ENCODE measurements around the gene BRF1. TPM values are rescaled to one million over a fixed set of nuclear protein-coding genes. Genes with fewer than 3 reads are reported as not detected.

Gene BRF1
- polyA plus RNA-seq, 1 donor, result 37.6 TPM

DNA sequence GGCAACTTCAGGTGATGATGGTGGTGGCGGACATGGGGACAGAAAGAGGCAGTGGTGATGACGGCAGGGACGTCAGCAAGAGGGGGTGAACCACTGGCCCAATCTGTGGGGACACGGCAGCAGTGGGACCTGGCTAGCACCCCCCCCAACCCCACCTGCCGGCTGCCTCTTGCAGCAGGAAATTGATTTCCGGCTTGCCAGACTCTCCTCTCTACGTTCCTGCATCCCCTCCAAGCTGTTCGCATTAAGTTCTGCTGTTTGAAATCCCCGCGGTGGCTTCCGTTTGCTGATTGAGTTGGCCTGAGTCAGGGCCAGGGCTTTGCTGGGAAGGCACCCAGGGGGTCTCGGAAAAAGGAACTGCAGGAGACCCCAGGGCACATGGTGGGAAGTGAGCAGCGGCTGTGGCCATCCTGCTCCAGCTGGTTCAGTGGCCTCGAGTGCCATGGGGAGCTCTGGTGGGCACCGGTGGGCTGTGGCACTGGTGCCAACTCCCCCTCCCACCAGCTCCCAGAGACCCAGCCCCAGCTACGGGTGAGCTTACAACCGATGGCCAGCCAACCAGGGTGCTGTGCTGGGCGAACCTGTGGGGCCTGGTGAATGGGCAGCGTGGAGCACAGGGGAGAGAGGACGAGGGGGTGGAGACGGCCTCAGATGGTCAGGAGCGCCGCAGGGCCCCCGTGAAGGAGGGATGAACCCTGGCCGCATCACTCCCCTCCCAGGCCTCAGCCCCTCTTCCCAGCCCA, 105.1 kb downstream of the BRF1 start:
- DNase-seq, result no peak

DNA sequence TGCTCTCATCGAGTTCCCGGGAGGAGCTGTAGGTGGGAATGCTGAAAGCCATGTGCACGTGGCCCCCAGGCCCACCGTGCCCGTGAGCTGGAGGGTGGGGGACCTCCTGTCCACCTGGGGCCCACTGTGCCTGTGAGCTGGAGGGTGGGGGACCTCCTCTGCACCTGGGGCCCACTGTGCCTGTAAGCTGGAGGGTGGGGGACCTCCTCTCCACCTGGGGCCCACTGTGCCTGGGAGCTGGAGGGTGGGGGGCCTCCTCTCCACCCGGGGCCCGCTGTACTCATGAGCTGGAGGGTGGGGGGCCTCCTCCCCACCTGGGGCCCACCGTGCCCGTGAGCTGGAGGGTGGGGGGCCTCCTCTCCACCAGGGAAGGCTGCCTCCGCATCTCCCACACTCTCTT, 105.8 kb downstream of the BRF1 start:
- no peak for DNase-seq

DNA sequence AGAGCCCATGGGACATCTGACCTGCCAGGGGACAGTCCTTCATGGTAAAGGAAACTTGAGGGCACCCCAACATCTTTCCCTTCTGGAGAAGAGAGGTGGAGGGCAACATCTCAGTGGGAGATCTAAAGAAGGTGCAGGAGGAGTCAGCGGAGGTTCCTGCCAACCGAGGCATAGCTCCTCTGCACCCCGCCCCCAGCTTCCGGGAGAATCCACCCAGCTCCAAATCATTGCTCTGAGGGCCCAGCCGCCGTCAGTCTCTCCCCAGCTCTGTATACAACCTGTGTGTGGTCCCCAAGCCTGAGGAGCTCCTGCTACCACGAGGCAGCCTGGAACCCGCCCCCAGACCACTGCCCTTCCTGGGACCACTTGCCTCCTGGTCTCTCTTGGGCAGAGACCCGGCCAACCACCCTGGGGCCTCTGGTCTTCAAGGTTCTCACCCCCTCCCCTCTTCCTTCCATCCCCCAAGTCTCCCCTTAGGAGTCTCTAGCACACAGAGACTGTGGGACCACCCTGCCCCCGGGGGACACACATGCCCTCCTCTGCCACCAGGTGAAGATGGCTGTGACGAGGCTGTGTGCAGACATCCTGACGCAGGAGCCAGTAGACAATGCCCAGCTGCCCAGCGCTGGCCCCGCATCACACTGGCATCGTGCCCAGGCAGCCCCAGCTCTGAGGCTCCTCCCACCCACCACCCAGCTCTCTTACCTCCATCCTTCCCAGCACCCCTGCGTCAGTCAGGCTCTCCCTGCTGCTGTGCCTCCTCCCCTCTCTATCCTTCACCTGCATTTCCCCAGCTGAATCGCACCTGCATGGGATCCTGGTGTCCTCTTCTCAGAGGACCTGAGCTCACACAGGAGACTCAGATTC, 106.7 kb downstream of the BRF1 start:
- DNase-seq, result no peak

DNA sequence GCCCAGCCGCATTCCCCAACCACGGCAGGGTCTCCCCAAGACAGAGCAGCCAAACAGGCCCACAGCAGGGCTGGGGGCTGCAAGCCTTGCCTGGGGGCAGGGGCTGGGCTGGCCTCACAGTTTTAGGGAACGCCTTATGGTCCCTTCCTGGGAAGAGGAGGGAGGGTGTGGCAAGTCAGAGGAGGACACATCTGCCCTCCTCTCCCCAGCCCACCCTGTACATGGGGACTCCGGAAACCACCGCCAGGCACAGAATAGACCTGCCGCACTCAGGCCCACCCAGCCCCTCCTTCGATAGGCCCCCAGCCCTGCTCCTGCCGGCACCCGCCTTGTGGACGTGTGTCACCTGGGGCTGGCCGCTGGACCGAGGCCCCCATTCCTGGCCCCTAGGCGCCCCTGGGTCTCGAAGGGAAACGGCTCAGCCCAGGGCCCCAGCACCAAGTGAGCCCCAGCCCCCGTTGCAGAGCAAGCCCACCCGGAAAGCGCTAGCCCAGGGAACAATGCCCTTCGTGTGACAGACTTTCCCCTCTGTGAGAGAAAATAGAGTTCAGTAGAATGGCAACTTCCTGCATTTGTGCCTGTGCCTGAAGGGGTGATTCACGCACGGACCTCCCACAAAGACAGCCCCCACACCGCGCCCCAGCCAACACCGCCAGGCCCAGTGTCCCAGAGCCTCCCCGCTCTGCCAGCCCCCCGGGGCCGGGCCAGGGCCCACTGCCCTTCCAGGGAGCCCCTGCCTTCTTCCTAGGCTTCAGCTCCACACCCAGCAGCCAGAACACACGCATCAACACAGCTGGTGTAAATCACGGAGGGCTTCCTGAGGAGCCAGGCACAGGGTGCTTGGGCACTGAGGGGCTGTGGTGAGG, 107.7 kb downstream of the BRF1 start:
- no peak for DNase-seq

DNA sequence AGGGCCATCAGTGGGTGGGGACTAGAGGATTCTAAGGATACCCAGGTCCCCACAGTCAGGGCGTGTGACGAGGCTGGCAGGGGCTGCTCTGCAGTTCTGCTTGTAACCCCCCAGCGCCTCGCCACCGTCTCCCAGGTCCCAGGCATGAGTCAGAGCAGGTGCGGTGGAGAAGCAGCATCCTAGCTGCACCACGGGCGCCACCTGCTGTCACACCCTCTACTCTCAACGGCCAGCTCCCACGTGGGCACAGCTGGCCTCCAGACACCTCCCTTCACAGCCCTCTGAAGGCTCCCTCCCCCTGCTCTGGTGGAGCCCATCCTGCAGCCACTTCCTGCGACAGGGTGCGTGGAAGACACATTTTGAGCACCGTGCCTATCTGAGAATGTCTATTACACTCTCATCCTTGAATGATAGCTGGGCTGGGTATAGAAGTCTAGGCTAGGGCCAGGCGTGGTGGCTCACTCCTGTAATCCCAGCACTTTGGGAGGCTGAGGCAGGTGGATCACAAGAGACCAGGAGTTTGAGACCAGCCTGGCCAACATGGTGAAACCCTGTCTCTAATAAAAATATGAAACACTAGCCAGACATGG, 112.8 kb downstream of the BRF1 start:
- DNase-seq, result no peak

DNA sequence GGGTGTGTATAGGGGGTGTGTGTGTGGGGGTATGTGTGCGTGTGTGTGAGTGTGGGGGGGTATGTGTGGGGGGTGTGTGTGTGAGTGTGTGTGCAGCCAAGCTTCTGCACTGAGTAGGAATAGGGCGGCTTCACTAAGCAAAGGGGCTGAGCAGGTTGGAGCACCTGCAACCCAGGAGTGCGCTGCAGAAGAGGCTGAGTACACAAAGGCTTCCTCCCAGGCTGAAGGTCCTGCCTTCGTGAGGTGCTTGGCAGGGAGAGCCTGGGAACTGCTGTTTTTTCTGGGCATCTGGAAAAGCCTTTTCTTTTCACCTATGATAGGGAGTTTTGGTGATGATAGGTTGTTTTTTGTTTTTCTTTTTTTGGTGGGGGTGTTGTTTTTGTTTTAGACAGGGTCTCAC, 113.7 kb downstream of the BRF1 start:
- no peak for DNase-seq

DNA sequence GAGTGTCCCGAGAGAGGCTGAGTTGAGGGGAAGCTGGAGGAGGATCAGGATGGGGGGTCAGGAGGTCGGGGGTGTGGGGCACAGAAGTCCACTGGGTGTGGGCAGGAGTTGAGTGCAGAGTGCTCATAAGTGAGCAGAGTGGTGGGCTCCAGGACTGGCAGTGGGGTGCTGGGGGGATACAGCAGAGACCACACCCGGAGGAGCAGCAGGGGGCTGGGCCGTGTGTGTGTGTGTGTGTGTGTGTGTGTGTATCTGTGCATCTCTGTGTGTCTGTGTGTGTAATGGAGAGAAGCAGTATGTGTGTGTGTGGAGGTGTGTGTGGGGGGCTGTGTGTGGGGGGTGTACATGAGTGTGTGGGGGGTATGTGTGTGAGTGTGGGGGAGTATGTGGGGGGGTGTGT, 114.8 kb downstream of the BRF1 start:
- DNase-seq, result no peak

DNA sequence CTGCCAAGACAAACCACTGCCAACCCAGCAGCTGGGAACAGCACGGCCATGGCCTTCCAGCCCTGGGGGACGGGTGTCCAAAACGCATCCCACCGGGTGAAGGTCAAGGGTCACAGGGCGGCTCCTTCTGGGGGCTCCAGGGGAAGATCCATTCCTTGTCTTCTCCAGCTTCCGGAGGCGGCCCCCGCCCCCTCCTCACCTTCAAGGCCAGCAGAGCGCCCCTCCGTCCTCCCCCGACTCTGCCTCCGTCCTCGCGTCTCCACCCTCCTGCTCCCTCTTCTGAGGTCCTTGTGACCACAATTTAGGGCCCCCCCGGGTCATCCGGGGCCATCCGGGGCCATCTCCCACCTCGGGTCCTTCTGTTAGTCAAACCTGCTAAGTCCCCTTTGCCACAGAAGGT, 115.8 kb downstream of the BRF1 start:
- DNase-seq, result no peak

DNA sequence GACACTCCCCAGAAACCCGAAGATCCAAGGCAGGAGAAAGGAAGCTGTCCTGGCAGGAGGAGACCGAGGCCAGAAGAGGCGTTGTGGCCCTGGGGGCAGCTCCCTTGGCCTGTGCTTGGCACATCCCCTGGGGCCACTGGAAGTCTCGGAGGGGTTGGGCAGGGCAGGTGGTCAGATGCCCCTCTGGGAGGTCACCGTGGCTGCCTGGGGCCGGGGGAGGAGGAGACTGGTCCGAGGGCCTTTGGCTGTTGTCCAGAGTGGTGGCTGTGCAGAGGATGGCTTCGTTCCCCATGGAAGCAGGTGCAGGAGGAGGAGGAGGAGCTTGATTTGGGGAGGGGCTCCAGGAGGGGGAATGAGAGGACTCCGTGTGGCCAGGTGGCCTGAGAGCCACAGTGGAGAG, 116.3 kb downstream of the BRF1 start:
- DNase-seq, result no peak

DNA sequence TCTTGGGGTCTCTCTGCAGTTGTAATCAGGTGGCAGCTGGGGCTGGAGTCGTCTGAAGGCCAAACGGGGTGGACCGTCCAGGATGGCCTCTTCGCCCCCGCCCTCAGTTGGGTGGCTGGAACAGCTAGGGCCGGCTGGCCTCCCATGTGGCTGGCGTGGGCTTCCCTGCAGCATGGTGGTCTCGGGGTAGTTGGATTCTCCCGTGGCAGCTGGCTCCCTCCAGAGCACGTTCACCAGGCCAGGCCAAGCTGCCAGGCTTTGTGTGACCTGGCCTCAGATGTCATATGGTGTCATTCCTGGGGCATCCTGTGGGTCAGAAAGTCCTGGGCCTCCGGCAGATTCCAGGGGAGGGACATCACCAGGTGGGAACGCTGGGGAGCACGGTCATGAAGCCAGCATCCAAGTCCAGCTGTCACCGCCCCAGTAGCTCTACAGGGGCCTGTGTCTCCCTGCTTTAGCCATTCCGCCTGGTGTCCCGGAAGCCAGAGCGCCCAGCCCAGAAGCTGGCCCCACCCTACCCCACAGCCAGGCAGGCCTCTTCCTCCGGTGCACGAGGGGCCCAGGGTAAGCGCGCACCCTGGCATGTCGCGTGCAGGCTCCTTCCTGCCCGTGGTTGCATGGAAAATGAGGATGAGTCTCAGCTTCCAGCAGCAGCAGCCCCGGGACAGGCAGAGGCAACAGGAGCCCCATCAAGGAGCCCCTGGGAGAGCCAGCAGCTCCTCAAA, 118.3 kb downstream of the BRF1 start:
- DNase-seq, result no peak

DNA sequence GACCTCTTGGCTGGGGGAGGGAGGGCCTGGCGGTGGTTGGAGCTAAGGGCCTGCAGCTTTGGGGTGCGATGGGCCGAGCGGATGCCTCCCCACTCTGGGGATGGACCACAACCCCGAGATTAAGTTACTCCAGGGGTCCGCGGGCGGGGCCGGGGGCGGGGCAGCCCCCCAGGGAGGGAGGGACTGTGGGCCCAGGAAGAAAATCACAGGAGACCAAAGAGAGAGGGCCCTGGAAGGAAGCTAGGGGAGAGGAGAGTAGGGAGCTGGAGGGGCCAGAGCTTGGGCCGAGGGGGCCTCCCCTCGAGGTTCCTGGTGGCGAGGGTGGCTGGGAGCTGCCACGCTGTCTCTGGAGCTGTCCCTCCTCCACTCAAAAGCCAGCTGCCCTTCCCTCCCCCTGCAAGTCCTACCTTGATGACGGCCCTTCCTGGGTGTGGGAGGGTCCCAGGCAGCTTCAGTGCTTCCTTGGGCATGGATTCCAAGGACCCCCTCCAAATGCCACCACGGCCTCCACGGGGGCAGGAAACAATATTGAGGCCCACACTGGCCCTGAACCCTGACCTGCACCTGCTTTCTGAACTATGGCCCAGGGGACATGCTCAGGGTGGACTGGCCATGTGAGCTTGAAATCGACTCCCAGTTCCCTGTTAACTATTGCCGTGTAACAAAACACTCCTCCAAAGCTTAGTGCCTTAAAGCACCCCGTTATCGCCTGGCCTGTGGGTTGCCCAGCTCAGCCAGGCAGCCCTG, 119.1 kb downstream of the BRF1 start:
- no peak for DNase-seq

DNA sequence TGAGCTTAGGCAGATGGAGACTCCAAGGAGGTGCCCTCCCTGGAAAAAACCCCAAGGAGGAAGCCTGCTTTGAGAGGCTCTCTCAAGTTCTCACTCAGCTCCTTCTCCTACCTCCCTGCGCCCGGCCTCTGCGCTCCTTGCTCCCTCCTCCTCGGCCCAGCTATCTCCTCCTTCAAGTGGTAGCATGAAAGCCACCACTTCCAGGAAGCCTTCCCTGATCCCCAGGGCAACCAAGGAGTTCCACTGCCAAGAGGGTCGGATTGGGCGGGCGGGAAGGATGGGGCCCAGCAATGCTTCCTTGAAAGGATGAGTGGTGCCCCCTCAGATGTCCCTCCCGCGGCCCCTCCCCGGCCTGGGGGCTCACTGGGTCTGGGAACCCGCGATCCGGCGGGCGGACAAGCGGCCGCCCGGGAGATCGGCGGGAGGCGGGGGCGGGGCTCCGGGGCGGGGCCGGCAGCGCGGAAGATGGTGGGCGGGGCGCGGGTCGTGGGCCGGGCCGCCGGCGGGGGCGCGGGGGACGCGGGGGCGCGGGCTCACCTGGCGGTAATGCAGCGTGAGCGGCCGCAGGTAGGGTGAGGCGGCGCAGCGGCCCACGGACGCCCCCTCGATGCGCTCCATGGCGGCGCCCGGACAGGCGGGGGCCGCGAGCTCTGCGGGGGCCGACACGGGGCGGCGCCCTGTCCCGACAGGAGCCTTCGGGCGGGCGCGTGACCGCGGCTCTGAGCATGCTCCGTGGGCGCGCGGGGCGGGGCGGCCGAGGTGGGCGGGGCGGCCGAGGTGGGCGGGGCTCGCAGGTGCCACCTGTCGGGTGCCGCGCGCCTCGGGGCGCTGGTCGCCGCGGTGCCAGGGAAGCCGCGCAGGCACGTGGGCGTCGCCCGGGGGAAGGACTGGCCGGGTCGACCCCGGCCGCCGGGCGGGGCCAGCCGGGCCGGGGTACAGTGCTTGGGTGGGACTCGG, 119.9 kb downstream of the BRF1 start, which contains the start of gene NUDT14:
Gene NUDT14 (minus strand): TSS at position 721 of the 957 bp plus-strand sequence. CDS start 103 bp downstream, at position 618.
- no peak for DNase-seq

DNA sequence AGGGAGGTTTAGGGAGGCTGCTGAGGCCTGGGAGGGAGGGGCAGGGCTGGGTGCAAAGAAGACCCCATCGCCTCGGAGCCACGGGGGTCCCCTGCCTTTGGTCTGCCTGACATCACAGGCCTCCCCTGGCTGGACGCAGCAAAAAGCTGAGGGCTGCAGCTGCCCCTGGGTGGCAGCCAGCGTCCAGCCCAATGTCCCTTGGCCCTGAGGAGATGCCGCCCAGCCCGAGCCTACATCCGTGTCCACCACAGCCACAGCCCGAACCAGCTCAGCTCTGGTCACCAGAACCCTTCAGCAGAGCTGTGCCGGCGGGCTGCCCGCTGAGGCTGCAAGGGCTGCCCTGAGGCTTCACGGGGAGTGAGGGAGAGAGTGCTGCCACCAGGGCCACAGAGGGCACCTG, 121.6 kb downstream of the BRF1 start:
- DNase-seq, result no peak

DNA sequence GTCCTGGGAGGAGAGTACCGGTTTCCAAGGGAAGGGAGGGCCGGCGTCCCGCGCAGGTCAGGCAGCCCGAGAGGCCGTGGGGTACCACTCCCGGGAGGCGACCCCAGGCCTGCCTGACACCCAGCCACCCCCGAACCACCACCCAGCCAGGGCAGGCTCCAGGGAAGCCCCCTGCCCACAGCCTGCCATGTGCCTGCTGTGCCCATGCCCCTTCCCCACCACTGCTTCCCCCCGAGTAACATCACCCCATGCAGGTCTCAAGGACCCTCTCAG, 122.0 kb downstream of the BRF1 start:
- no peak for DNase-seq

DNA sequence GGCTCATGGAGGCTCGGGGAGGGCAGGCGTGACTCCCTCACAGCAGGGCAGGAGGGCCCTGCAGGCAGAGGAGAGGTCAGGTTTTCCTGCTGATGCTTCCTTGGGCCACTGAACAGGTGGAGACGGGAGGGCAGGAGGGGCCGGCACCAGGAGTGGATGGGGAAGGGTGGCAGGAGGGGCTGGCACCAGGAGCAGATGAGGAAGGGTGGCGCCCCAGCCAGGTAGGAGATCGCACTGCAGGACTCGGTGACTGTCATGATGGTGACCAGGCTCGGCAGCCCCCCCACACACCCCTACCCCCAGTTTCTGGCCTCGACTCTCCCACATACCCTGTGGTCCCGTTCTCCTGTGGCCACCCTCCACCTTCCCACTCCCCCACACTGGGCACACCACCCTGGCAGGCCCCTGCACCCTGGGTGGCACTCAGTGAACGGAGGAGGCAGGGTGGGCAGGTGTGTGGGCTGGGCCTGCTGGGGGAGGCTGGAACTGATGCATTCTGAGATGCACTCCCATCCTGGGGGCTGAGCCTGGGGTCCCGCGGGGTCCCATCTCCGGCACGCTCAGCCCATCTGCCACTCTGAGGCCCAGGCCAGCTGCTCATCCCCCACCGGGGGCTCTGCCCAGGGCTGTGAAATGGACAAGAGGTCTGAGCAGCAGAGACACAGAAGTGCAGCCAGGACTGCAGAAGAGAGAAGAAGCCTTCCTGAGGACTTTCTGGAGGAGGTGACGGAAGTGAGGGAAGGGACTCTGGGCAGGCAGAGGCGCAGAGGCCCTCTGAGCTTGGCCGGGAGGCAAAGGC, 122.5 kb downstream of the BRF1 start:
- DNase-seq, result no peak

DNA sequence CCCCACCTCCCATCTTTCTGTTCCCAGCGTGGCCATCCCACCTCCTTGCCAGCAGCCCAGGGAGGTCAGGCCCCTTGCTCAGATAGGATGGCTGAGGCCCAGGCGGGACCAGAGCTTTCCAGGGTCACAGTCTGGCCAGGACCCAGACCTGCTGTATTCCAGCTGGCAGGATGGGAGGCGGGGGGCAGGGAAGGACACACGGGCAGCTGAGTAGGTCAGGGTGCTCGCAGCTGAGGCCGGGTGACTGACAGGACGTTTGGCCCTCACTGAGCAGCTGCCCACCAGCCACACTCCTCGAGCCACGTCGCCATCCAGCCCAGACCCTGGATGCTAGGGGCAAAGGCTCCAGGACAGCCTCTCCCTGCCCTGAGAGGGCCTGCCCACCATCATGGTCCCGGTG, 123.7 kb downstream of the BRF1 start:
- DNase-seq, result no peak

DNA sequence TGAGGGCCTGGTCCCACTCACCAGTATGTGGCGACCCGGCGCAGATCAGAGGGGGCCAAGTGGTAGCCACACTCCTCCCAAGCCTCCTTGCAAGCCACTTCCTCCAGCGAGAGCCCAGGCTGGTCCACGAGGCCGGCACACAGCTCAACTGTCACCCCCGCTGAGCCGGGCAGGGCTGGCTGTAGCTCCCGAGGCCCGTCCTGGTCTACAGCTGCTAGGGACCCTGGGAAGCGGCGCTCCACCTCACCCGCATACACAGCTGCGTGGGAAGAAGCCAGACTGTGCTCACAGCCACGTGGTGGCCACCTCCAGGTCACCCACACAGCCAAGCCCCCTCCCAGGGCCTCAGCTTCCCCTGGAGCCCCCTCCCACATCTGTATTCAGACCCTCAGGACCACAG, 124.3 kb downstream of the BRF1 start:
- DNase-seq, result no peak

Data from left kidney (tissue), 2 donors.